ENCODE measurements around the gene SFRP5.

DNA sequence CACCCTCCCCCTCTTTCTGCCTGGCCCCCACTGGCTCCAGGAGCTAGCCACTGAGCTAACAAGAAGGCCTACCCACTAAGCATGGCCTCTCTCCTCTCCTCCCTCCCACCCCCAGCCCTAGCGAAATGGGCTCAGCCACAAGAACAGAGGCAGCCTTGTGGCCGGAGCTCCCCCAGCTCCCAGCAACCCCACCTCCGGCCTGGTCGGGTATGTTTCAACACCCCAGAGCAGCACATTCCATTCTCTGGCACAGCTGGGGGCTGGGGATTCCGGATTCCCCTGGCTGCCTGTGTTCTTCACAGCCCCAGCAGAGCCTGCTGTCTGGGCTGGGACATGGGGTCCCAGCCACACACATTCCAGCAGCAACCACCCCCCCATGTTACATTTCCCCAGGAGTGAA is 9.0 kb downstream of the SFRP5 start:
- no peak for TF ChIP-seq CTCF (IDR thresholded peaks at IDR 0.05)
- no peak for TF ChIP-seq POLR2A (IDR thresholded peaks at IDR 0.05)

Data from lower leg skin (tissue), 3 donors.